ENCODE measurements around the gene TBC1D2B.
"Not testable (repeated sequence)": the region's sequence is repeated elsewhere in the genome, so short reads cannot be mapped to it uniquely, and the experiment has no call there.

The TBC1D2B gene

DNA sequence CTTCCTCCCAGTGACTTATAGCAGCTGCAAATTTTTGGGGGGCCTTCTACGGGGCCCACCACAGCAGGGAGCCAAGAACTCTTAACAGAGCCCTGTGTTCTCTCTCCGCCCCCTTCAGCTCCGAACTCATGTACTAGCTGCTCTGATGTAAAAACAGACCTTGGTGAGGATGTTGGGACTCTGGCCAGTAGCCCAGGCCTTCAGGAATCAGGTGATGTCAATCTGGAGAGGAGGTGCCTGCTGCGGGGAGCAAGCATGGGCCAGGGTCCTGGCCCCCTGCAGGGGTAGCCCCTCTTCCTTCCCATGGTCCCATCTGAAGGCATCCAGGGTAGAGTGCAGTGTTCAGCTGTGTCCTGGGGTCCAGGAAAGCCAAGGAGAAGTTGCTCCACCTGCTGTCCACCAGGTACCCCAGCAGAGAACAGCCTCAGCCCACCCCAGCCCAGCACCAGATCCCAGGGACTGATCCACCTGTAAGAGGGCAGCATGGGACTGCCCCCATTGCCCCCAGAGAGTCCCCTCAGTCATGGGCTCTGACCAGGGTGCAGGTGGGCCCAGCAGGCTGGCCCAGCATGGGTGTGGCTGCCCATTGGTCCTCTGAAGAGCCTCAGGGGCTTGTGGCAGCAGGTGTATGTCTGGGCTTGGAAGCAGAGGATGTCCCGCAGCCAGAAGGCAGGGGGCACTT is 126.3 kb downstream of the TBC1D2B start:
- H3K36me3 ChIP-seq (ENCODE audit: control insufficient read depth in 2 of 2, insufficient read depth in 2 of 2, low read length in 2 of 2); H3K9me3 ChIP-seq (ENCODE audit: control insufficient read depth in 2 of 2, low read length in 2 of 2); H3K9ac ChIP-seq (ENCODE audit: low read length in 2 of 2); H3K4me1 ChIP-seq (ENCODE audit: control insufficient read depth, insufficient read depth, low read length); H3K4me3 ChIP-seq (ENCODE audit: low read length in 2 of 2); H3K27me3 ChIP-seq (ENCODE audit: control insufficient read depth in 1 of 2, insufficient read depth in 2 of 2, low read length in 2 of 2); H3K27ac ChIP-seq (ENCODE audit: low read length): not testable (repeated sequence)

DNA sequence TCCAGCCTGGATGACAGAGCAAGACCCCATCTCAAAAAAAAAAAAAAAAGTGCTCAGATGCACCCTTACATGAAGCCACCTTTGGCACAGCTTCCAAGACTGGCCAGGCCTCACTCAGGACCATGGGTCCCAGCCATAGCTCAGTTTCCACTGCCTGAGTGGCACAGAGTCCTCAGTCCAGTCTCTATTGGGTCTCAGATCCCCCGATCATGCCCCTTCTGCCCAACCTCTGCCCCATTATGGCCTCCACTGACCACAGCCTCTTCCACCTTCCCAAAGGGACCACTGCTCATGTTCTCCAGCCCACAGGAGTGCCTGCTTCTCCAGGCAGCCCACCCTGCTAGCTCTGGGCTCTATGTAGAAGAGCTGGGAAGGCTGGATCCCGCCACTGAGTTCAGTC is 127.0 kb downstream of the TBC1D2B start:
- not testable (repeated sequence) for H3K27me3 ChIP-seq (ENCODE audit: control insufficient read depth in 1 of 2, insufficient read depth in 2 of 2, low read length in 2 of 2); H3K27ac ChIP-seq (ENCODE audit: low read length); H3K4me3 ChIP-seq (ENCODE audit: low read length in 2 of 2); H3K9ac ChIP-seq (ENCODE audit: low read length in 2 of 2); H3K4me1 ChIP-seq (ENCODE audit: control insufficient read depth, insufficient read depth, low read length); H3K36me3 ChIP-seq (ENCODE audit: control insufficient read depth in 2 of 2, insufficient read depth in 2 of 2, low read length in 2 of 2); H3K9me3 ChIP-seq (ENCODE audit: control insufficient read depth in 2 of 2, low read length in 2 of 2)

DNA sequence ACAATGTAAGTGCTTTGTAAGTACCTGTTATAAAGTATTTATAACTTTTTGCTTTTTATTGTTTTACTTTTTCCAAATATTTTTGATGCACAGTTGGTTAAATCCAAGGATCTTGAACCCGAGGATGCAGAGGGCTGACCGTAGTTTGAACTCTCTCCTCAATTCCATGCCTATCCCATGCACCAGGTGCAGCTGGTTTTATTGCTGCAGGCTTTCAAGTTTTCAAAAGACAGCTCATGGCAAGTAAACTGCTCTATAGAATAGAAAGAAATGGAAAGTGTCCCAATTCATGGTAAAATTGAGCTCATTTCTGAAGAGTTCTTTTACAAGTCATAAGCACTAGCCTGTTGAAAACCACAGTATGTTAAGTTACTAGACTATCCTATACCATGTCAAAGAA is 131.9 kb downstream of the TBC1D2B start:
- no peak overlapping the region for H3K4me3 ChIP-seq (ENCODE audit: low read length in 2 of 2)
- no peaks in the 10 kb centered on the region for H3K9me3 ChIP-seq (ENCODE audit: control insufficient read depth in 2 of 2, low read length in 2 of 2)
- H3K36me3 ChIP-seq (ENCODE audit: control insufficient read depth in 2 of 2, insufficient read depth in 2 of 2, low read length in 2 of 2) = no peaks in the 10 kb centered on the region
- H3K9ac ChIP-seq (ENCODE audit: low read length in 2 of 2) = no peak overlapping the region
- no peak overlapping the region for H3K27ac ChIP-seq (ENCODE audit: low read length)
- H3K4me1 ChIP-seq (ENCODE audit: control insufficient read depth, insufficient read depth, low read length) = peaks cover 5% of the 10 kb centered on the region
- no peaks in the 10 kb centered on the region for H3K27me3 ChIP-seq (ENCODE audit: control insufficient read depth in 1 of 2, insufficient read depth in 2 of 2, low read length in 2 of 2)

Data from stomach smooth muscle (tissue), 2 donors.